BLaER1 treated with 17β-estradiol and CSF1 and Interleukin-3, amounts not matched to agents 10 nM and 100 nM (cell line): ENCODE results near the gene IQCK.

Source experiments
- H3K27ac ChIP-seq, 11 experiments: shearing (Covaris generic); formaldehyde crosslinking; 2 replicates each; pipeline ENCODE4 v1.8.1; 2022
- H3K27me3 ChIP-seq, 11 experiments: shearing (Covaris generic); formaldehyde crosslinking; 2 replicates each; pipeline ENCODE4 v1.8.1; 2022
- H3K36me3 ChIP-seq, 11 experiments: shearing (Covaris generic); formaldehyde crosslinking; 2 replicates each; pipeline ENCODE4 v1.8.1; 2022
- H3K4me1 ChIP-seq, 10 experiments: shearing (Covaris generic); formaldehyde crosslinking; 2 replicates each; pipeline ENCODE4 v1.8.1; 2022
- H3K4me2 ChIP-seq, 11 experiments: shearing (Covaris generic); formaldehyde crosslinking; 2 replicates each; pipeline ENCODE4 v1.8.1; 2022
- H3K4me3 ChIP-seq, 10 experiments: shearing (Covaris generic); formaldehyde crosslinking; 2 replicates each; pipeline ENCODE4 v1.8.1; 2022
- H3K9ac ChIP-seq, 11 experiments: shearing (Covaris generic); formaldehyde crosslinking; 2 replicates each; pipeline ENCODE4 v1.8.1; 2022
- H3K9me3 ChIP-seq, 11 experiments: shearing (Covaris generic); formaldehyde crosslinking; replicated peaks in 1 of 11; 2 replicates each; pipeline ENCODE4 v1.8.1; 2022
- H4K20me1 ChIP-seq, 11 experiments: shearing (Covaris generic); formaldehyde crosslinking; 2 replicates each; pipeline ENCODE4 v1.8.1; 2022
- Cebpa-rat ChIP-seq, 11 experiments: shearing (Covaris generic); IDR thresholded peaks; 2 replicates each; pipeline ENCODE4 v1.8.1; 2022

The IQCK gene

DNA sequence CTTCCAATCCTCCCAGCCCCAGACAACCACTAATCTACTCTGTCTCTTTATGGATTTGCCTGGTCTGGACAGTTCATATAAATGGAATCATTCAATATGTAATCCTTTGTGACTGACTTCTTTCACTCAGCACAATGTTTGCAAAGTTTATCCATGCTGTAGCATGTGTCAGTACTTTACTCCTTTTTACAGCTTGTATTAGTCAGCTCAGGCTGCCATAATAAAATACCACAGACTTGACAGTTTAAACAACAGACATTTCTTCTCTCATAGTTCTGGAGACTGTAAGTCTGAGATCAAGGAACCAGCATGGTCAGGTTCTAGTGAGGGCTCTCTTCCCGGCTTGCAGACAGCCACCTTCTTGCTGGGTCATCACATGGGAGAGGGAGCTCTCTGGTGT lies 125.3 kb downstream of the IQCK start:
- Histone ChIP-seq H3K36me3 (no peaks in the 10 kb centered on the region), H4K20me1 (no peaks in the 10 kb centered on the region; a peak in 1 of 22 replicates), H3K27me3 (no peaks in the 10 kb centered on the region), H3K27ac (no peak overlapping the region), H3K4me3 (no peak overlapping the region), H3K4me1 (peaks cover 0 to 5% (median 0%) of the 10 kb centered on the region in 10 experiments; a peak in 2 of 20 replicates), H3K9ac (no peak overlapping the region), H3K9me3 (no peaks in the 10 kb centered on the region), H3K4me2 (no peak overlapping the region)
- no peak for TF ChIP-seq Cebpa-rat (IDR thresholded peaks at IDR 0.05)

- no peaks in the 10 kb centered on the region for H3K27me3 ChIP-seq
- H3K9me3 ChIP-seq, result no peaks in the 10 kb centered on the region
- peaks cover 0 to 5% (median 0%) of the 10 kb centered on the region in 10 experiments; a peak in 2 of 20 replicates for H3K4me1 ChIP-seq
- H3K4me3 ChIP-seq, result no peak overlapping the region
- TF ChIP-seq Cebpa-rat (IDR thresholded peaks at IDR 0.05), result no peak
- H3K9ac ChIP-seq, result no peak overlapping the region
- H4K20me1 ChIP-seq, result no peaks in the 10 kb centered on the region
- H3K36me3 ChIP-seq, result no peaks in the 10 kb centered on the region
- no peak overlapping the region for H3K27ac ChIP-seq
- no peak overlapping the region for H3K4me2 ChIP-seq
These were observed 127.0 kb downstream of the IQCK start for GRCh38 chr16:19844945-19845641.

- TF ChIP-seq Cebpa-rat (IDR thresholded peaks at IDR 0.05), result no peak
- no peak overlapping the region for H3K4me3 ChIP-seq
- no peak overlapping the region for H3K27ac ChIP-seq
- H4K20me1 ChIP-seq, result no peaks in the 10 kb centered on the region
- H3K27me3 ChIP-seq, result no peaks in the 10 kb centered on the region
- H3K9ac ChIP-seq, result no peak overlapping the region
- peaks cover 0 to 6% (median 0%) of the 10 kb centered on the region in 10 experiments; a peak in 2 of 20 replicates for H3K4me1 ChIP-seq
- no peak overlapping the region for H3K4me2 ChIP-seq
- H3K9me3 ChIP-seq, result no peaks in the 10 kb centered on the region
- no peaks in the 10 kb centered on the region for H3K36me3 ChIP-seq
These were observed 128.4 kb downstream of the IQCK start for GRCh38 chr16:19846436-19846835.

DNA sequence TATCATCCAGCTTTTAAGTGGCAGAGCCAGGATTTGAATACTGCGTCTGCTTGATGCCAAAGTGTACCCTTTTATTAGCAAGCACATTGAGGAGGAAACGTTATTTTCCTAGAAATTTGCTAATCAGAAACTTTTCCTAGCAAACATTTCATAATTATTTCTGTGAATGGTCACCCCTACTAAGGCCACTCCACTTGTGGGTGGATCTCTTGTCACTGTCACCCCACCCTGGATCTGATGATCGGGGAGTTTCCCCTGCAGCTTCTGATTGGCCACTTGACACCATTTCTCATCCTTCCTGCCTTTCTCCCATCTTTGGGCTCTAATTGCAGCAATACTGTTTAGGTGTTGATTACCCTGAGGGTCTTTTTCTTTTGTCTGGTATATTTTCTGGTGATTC lies 130.7 kb downstream of the IQCK start:
- Histone ChIP-seq H3K4me3 (no peak overlapping the region), H3K36me3 (no peaks in the 10 kb centered on the region), H3K9ac (no peak overlapping the region), H3K27ac (no peak overlapping the region), H3K27me3 (no peaks in the 10 kb centered on the region), H4K20me1 (no peaks in the 10 kb centered on the region), H3K9me3 (no peaks in the 10 kb centered on the region), H3K4me2 (no peak overlapping the region), H3K4me1 (peaks cover 0 to 6% (median 0%) of the 10 kb centered on the region in 10 experiments; a peak in 1 of 20 replicates)
- no peak for TF ChIP-seq Cebpa-rat (IDR thresholded peaks at IDR 0.05)

DNA sequence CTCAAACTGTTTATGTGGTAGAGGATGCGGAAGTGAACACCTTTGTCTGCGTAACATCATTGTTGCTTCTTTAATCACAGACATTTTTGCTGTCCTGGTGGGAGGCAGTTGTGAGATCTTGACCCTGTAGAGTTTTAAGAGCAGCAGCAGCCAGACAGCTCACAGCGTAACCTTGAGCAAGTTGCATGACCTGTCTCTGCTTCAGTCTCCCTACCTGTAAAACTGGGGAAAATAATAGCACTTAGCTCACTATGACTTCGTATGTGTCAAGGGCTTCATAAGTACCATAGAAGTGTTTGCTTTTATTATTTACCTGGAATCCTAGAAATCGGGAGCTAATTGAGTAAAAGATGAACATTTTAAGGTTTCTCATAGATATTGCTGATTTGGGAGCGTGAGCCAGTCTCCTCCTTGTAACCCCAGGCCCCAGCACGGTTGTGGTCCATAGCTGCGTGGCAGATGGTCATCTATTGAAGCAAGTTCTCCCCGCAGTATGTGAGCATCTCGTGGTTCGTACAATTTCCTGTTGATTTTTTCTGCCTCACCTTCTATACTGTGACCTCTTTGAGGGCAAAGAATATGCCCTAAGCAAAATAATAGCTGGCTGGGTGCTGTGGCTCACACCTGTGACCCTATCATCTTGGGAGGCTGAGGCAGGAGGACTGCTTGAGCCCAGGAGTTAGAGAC lies 132.2 kb downstream of the IQCK start:
- Histone ChIP-seq H3K9me3 (no peaks in the 10 kb centered on the region), H4K20me1 (no peaks in the 10 kb centered on the region), H3K36me3 (no peaks in the 10 kb centered on the region), H3K4me1 (peaks cover 0 to 11% (median 0%) of the 10 kb centered on the region in 10 experiments; a peak in 3 of 20 replicates), H3K27ac (no peak overlapping the region), H3K9ac (no peak overlapping the region), H3K27me3 (no peaks in the 10 kb centered on the region), H3K4me3 (no peak overlapping the region), H3K4me2 (no peak overlapping the region)
- TF ChIP-seq Cebpa-rat (IDR thresholded peaks at IDR 0.05), result no peak

DNA sequence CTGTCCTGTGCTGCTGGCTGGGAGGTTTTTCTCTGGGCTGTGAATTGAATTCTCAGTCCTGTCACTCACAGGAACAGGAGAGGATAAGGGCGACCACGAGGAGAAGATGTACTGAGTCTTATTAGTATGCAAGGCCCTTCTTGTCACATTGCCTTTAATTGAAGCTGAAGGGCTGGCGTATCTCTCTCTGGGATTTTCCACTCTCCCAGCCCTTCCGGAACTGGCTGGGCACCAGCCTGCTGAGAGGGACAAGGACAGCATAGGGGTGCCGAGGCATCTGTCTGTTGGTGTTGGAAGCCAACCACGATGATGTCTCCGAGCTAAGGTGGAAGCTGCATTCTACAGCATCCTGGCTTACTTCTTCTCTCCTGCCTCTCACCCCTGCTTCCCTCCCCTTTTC lies 133.4 kb downstream of the IQCK start:
- no peak overlapping the region for H3K27ac ChIP-seq
- no peak overlapping the region for H3K9ac ChIP-seq
- no peaks in the 10 kb centered on the region for H4K20me1 ChIP-seq
- H3K4me2 ChIP-seq, result no peak overlapping the region
- H3K9me3 ChIP-seq, result no peaks in the 10 kb centered on the region
- no peaks in the 10 kb centered on the region for H3K36me3 ChIP-seq
- no peak overlapping the region for H3K4me3 ChIP-seq
- peaks cover 0 to 11% (median 0%) of the 10 kb centered on the region in 10 experiments; a peak in 3 of 20 replicates for H3K4me1 ChIP-seq
- no peaks in the 10 kb centered on the region for H3K27me3 ChIP-seq
- TF ChIP-seq Cebpa-rat (IDR thresholded peaks at IDR 0.05), result no peak

- no peaks in the 10 kb centered on the region for H3K27me3 ChIP-seq
- TF ChIP-seq Cebpa-rat (IDR thresholded peaks at IDR 0.05), result no peak
- no peak overlapping the region for H3K4me2 ChIP-seq
- no peak overlapping the region for H3K27ac ChIP-seq
- peaks cover 0 to 11% (median 0%) of the 10 kb centered on the region in 10 experiments; a peak in 3 of 20 replicates for H3K4me1 ChIP-seq
- no peaks in the 10 kb centered on the region for H4K20me1 ChIP-seq
- no peak overlapping the region for H3K9ac ChIP-seq
- no peaks in the 10 kb centered on the region for H3K36me3 ChIP-seq
- no peaks in the 10 kb centered on the region for H3K9me3 ChIP-seq
- H3K4me3 ChIP-seq, result no peak overlapping the region
These were observed 135.2 kb downstream of the IQCK start for GRCh38 chr16:19853132-19853741.

DNA sequence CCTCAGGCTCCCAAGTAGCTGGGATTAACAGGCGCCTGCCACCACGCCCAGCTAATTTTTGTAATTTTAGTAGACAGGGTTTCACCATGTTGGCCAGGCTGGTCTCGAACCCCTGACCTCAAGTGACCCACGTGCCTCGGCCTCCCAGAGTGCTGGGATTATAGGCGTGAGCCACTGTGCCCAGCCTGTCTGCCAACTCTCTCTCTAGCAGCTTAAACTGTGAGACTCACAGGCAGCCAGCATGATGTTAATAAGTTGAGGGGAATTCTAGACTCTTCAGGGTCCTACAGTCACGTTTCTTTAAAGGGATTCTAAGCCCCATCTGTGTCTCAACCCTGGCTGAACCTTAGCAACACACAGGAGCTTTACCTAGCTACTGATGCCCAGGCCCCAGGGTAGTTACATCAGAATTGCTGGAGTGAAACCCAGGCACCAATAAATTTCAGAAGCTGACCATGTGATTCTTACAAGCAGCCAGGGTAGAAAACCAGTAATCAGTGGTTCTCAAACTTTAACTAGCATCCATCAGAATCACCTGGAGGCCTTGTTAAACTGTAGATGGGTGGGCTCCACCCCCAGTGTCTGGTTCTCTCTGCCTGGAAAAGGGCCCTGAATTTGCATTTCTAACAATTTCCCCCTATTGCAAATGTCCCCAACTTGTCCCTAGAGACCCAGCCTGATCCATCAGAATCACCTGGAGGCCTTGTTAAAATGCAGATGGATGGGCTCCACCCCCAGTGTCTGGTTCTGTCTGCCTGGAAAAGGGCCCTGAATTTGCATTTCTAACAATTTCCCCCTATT lies 135.9 kb downstream of the IQCK start:
- Histone ChIP-seq H3K4me3 (no peak overlapping the region), H3K4me2 (0 out of 22 replicates have a peak overlapping the region, but pooled peaks of 1 of the 11 experiments have one; percentile 6), H3K9ac (no peak overlapping the region), H4K20me1 (no peaks in the 10 kb centered on the region), H3K27me3 (no peaks in the 10 kb centered on the region), H3K4me1 (peaks cover 0 to 11% (median 0%) of the 10 kb centered on the region in 10 experiments; a peak in 3 of 20 replicates), H3K36me3 (no peaks in the 10 kb centered on the region), H3K9me3 (no peaks in the 10 kb centered on the region), H3K27ac (no peak overlapping the region)
- TF ChIP-seq Cebpa-rat (IDR thresholded peaks at IDR 0.05), result no peak

- Histone ChIP-seq H3K4me3 (no peak overlapping the region), H4K20me1 (no peaks in the 10 kb centered on the region), H3K9me3 (no peaks in the 10 kb centered on the region), H3K9ac (no peak overlapping the region), H3K36me3 (no peaks in the 10 kb centered on the region), H3K4me1 (peaks cover 0 to 11% (median 0%) of the 10 kb centered on the region in 10 experiments; a peak in 3 of 20 replicates), H3K27ac (no peak overlapping the region), H3K27me3 (no peaks in the 10 kb centered on the region), H3K4me2 (0 out of 22 replicates have a peak overlapping the region, but pooled peaks of 1 of the 11 experiments have one; percentile 6)
- TF ChIP-seq Cebpa-rat (IDR thresholded peaks at IDR 0.05), result no peak
These were observed 136.4 kb downstream of the IQCK start for GRCh38 chr16:19854543-19854876.
